Stimulated activated naive CD8-positive, alpha-beta T cell treated with anti-CD3 and anti-CD28 coated beads, Interleukin-15, amount 100 ng/mL, for 72 hours (primary cell): ENCODE measurements around the gene FILIP1L.

Experiments used
- ATAC-seq: fragments of 150-1000 bp; cut with Tn5 transposase; 2 replicates; pipeline ENCODE4 v1.10.0; 2021; ENCODE audit warnings: mild to moderate bottlenecking, moderate library complexity
- DNase-seq, 2 donors: peaks; one replicate each; pipeline ENCODE4 v3.0.0; 2021 to 2022
- H3K27ac Mint-ChIP-seq, 2 donors: one replicate each; pipeline ENCODE4 v1.8.0; 2022; ENCODE audit warnings: mild to moderate bottlenecking in 2 of 2, mixed read lengths in 2 of 2, moderate library complexity in 2 of 2
- H3K27me3 Mint-ChIP-seq: one replicate; pipeline ENCODE4 v1.8.0; 2022; ENCODE audit warnings: mixed read lengths
- H3K4me1 Mint-ChIP-seq: one replicate; pipeline ENCODE4 v1.8.0; 2022; ENCODE audit warnings: mild to moderate bottlenecking, mixed read lengths
- H3K4me3 Mint-ChIP-seq, 2 donors: one replicate each; pipeline ENCODE4 v1.8.0; 2022; ENCODE audit warnings: mild to moderate bottlenecking in 2 of 2, mixed read lengths in 2 of 2, moderate library complexity in 1 of 2
- H3K9me3 Mint-ChIP-seq, 2 donors: one replicate each; pipeline ENCODE4 v1.8.0; 2022; ENCODE audit warnings: mixed read lengths in 2 of 2

FILIP1L gene

GRCh38 chr3:99901200-99901926, 212.9 kb downstream of the FILIP1L start:
- Mint-ChIP-seq H3K4me3 (no peak overlapping the region), H3K9me3 (no peaks in the 10 kb centered on the region), H3K27me3 (no peaks in the 10 kb centered on the region), H3K4me1 (peaks cover 9% of the 10 kb centered on the region), H3K27ac (no peak overlapping the region)
- ATAC-seq (no peak), DNase-seq (no peak)

GRCh38 chr3:99900248-99900647, 214.1 kb downstream of the FILIP1L start:
- H3K9me3 Mint-ChIP-seq = no peaks in the 10 kb centered on the region
- no peak overlapping the region for H3K27ac Mint-ChIP-seq
- H3K4me1 Mint-ChIP-seq = peaks cover 20% of the 10 kb centered on the region
- H3K27me3 Mint-ChIP-seq = no peaks in the 10 kb centered on the region
- H3K4me3 Mint-ChIP-seq = no peak overlapping the region
- ATAC-seq = no peak
- DNase-seq = no peak

DNA sequence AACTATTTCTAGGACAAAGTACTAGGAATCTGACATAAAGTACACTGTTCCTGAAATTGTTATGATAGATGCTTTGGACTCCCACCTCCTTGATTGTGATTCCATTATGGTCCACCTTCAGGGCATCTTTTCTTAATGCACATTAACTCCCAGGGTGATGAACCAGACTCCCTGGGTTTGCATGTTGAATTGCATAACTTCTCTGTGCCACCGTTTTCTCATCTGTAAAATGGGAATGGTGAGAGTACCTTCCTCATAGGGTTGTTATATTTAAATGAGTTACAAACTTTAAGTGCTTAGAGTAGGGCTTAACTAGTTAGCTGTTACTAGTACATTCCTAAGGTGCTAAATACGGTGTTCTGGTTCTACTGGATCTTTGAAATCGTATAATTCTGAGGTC, 214.7 kb downstream of the FILIP1L start:
- no peak for DNase-seq
- Mint-ChIP-seq H3K4me3 (no peak overlapping the region), H3K4me1 (peaks cover 15% of the 10 kb centered on the region), H3K9me3 (no peaks in the 10 kb centered on the region), H3K27ac (no peak overlapping the region), H3K27me3 (no peaks in the 10 kb centered on the region)
- no peak for ATAC-seq

- DNase-seq = no peak
These were observed 217.8 kb downstream of the FILIP1L start for GRCh38 chr3:99896482-99896881.

DNA sequence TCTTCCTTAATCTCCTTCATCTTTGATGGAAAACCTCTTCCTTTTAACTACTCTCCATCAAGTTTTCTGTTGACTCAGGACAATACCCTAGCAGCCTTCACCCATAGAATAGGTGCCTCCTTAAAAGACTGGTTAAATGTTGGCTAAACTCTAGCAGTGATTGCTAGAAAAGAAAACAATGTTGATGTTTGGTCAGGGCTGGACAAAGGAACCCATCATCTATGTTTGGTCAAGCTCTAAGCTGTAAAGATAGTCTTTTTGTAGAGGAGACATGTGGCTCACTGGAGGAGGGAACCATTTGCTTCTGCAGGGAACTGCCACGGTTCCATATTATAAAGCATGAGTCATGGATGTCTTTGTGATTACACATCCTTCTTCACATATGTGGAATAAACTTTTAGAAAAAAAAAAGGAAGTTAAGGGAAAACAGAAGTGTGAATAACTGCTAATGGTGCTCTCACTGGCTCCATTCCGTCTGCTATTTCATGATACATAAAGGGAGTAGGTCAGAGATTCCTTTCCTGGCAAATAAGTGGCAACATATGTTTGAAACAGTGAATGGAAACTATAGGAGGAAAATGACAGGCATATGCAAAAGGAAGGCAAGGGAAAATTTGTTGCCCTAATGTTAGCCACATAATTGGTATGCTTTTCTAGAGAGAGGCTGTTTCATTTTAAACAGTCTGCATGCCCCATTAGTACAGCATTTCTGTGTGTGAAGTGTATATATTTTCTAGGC, 218.4 kb downstream of the FILIP1L start:
- peak overlapping the region in 1 of 2 donors; percentile 96 for H3K27ac Mint-ChIP-seq
- DNase-seq = no peak
- no peaks in the 10 kb centered on the region for H3K9me3 Mint-ChIP-seq

More at GRCh38 chr3:99896482-99896881, 217.8 kb downstream of the FILIP1L start:
- peak overlapping the region in 1 of 2 donors; percentile 96 for H3K27ac Mint-ChIP-seq
- H3K27me3 Mint-ChIP-seq = no peaks in the 10 kb centered on the region
- H3K4me1 Mint-ChIP-seq = peaks cover 20% of the 10 kb centered on the region
- H3K4me3 Mint-ChIP-seq = no peak overlapping the region
- no peaks in the 10 kb centered on the region for H3K9me3 Mint-ChIP-seq
- no peak for ATAC-seq

GRCh38 chr3:99895131-99895696, 219.1 kb downstream of the FILIP1L start:
- Mint-ChIP-seq H3K27ac (no peak overlapping the region), H3K27me3 (no peaks in the 10 kb centered on the region), H3K4me1 (peaks cover 20% of the 10 kb centered on the region), H3K4me3 (no peak overlapping the region), H3K9me3 (peaks cover 0 to 3% of the 10 kb centered on the region in 2 donors)
- DNase-seq (no peak), ATAC-seq (no peak)

More for the DNA sequence above, 218.4 kb downstream of the FILIP1L start:
- no peak overlapping the region for H3K4me3 Mint-ChIP-seq
- H3K4me1 Mint-ChIP-seq = peaks cover 20% of the 10 kb centered on the region
- no peaks in the 10 kb centered on the region for H3K27me3 Mint-ChIP-seq
- ATAC-seq = no peak

DNA sequence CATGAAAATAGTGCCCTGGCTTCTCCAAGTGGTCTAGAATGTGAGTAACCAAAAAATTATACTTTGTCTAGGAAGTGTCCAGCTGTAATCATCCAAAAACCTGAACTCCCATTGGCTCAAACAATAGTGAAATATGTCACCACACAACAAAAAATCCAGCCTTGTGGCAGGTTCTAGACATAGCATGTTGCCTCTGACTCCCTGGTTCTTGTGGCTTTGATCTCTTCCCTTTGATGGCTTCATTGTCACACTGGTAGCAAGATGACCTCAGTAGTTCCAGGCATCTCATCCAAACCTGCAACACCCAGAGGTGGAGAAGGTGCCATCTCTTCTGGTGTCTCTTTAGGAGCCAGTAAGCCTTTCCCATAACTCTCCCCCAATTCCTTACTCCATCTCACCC, 222.0 kb downstream of the FILIP1L start:
- Mint-ChIP-seq H3K27me3 (no peaks in the 10 kb centered on the region), H3K9me3 (peaks cover 0 to 8% of the 10 kb centered on the region in 2 donors), H3K27ac (no peak overlapping the region), H3K4me1 (peaks cover 20% of the 10 kb centered on the region), H3K4me3 (no peak overlapping the region)
- ATAC-seq (peak; percentile 75), DNase-seq (no peak)

- Mint-ChIP-seq H3K27me3 (no peaks in the 10 kb centered on the region), H3K4me1 (peaks cover 20% of the 10 kb centered on the region), H3K4me3 (no peak overlapping the region)
These were observed 222.6 kb downstream of the FILIP1L start for GRCh38 chr3:99891610-99892285.

DNA sequence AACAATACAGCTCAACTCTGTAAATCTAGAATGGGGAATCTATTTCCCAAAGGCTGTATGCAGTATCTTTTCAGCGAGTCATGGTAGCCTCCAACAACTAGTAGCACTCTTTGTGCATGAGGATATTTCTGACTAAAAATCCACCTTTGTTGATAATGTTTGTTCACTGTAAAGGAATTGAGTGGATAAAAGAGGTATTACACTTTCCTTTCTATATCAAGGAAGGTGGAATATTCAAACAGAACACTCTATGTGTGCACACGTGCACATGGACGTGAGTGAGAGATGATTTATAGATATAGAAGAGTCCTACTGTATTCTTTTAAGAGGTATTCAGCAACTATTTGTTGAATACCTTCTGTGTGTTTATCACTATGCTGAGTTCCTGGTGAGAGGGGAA, 228.4 kb downstream of the FILIP1L start:
- peaks cover 11% of the 10 kb centered on the region for H3K4me1 Mint-ChIP-seq
- peaks cover 0 to 8% of the 10 kb centered on the region in 2 donors for H3K9me3 Mint-ChIP-seq
- H3K27ac Mint-ChIP-seq = no peak overlapping the region
- H3K27me3 Mint-ChIP-seq = no peaks in the 10 kb centered on the region
- ATAC-seq = no peak
- no peak for DNase-seq
- no peak overlapping the region for H3K4me3 Mint-ChIP-seq

More at GRCh38 chr3:99891610-99892285, 222.6 kb downstream of the FILIP1L start:
- Mint-ChIP-seq H3K9me3 (peaks cover 0 to 8% of the 10 kb centered on the region in 2 donors), H3K27ac (no peak overlapping the region)
- ATAC-seq (no peak), DNase-seq (no peak)

- no peak for DNase-seq
- peaks cover 0 to 4% of the 10 kb centered on the region in 2 donors for H3K9me3 Mint-ChIP-seq
- no peak overlapping the region for H3K27ac Mint-ChIP-seq
- peaks cover 11% of the 10 kb centered on the region for H3K4me1 Mint-ChIP-seq
- no peak overlapping the region for H3K4me3 Mint-ChIP-seq
- ATAC-seq = no peak
- no peaks in the 10 kb centered on the region for H3K27me3 Mint-ChIP-seq
These were observed 229.2 kb downstream of the FILIP1L start for GRCh38 chr3:99885085-99885484.

DNA sequence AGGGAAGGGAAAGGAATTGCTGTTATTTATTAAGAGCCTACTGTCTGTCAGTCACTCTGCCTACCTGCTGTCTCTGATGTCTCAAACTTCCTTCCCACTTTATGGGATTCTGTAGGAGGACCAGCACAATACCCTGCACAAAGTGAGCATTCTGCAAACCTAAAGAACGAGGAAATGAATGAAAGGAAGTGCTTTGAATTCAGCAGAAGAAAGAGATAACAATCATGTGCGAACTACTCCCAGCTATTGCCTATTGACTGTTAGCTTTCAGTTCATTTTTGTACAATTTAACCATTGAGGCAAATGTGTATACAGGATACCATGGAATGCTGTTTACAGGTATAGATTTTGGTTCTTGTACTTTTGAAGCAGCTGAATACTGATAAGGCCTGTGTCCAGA, 229.8 kb downstream of the FILIP1L start:
- no peak for DNase-seq
- H3K27ac Mint-ChIP-seq = no peak overlapping the region
- H3K4me3 Mint-ChIP-seq = no peak overlapping the region
- no peak for ATAC-seq
- peaks cover 11% of the 10 kb centered on the region for H3K4me1 Mint-ChIP-seq
- H3K27me3 Mint-ChIP-seq = no peaks in the 10 kb centered on the region
- no peaks in the 10 kb centered on the region for H3K9me3 Mint-ChIP-seq

GRCh38 chr3:99883693-99884092, 230.6 kb downstream of the FILIP1L start:
- DNase-seq = no peak
- ATAC-seq = no peak
- peaks cover 11% of the 10 kb centered on the region for H3K4me1 Mint-ChIP-seq
- H3K27me3 Mint-ChIP-seq = no peaks in the 10 kb centered on the region
- H3K9me3 Mint-ChIP-seq = no peaks in the 10 kb centered on the region
- no peak overlapping the region for H3K27ac Mint-ChIP-seq
- no peak overlapping the region for H3K4me3 Mint-ChIP-seq

- H3K4me1 Mint-ChIP-seq = peaks cover 12% of the 10 kb centered on the region
- H3K27me3 Mint-ChIP-seq = no peaks in the 10 kb centered on the region
- no peak for DNase-seq
- no peaks in the 10 kb centered on the region for H3K9me3 Mint-ChIP-seq
- no peak overlapping the region for H3K4me3 Mint-ChIP-seq
- ATAC-seq = no peak
- no peak overlapping the region for H3K27ac Mint-ChIP-seq
These were observed 231.2 kb downstream of the FILIP1L start for GRCh38 chr3:99883138-99883461.

- H3K9me3 Mint-ChIP-seq = no peaks in the 10 kb centered on the region
- no peak for DNase-seq
- H3K4me3 Mint-ChIP-seq = no peak overlapping the region
- H3K27ac Mint-ChIP-seq = no peak overlapping the region
- H3K27me3 Mint-ChIP-seq = no peaks in the 10 kb centered on the region
- H3K4me1 Mint-ChIP-seq = peaks cover 17% of the 10 kb centered on the region
- ATAC-seq = no peak
These were observed 231.7 kb downstream of the FILIP1L start for GRCh38 chr3:99882436-99883137.

DNA sequence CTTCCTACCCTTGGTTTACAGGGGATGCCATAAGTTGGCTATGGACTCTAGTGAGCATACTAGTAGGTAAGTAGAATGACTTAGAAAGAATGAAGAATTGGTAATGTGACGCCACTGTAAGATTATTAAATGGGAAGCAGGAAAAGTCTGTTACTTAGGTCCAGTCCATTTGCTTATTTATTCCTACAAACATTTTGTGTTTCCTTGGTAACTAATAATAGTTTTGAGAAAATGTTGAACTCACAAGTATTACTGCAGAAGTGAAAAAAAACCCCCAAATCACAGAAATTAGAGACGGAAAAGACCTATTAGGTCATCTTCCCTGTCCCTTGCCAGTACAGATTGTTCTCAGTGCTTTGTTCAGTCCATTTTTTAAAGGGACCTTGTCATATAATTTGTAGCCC, 233.2 kb downstream of the FILIP1L start:
- Mint-ChIP-seq H3K4me3 (no peak overlapping the region), H3K4me1 (peaks cover 30% of the 10 kb centered on the region), H3K9me3 (no peaks in the 10 kb centered on the region), H3K27ac (no peak overlapping the region), H3K27me3 (no peaks in the 10 kb centered on the region)
- ATAC-seq (no peak), DNase-seq (no peak)
